ENCODE data around the gene MED17.
A peak's percentile ranks its signal among the peaks of the same experiment; 100 is the strongest.

MED17 gene

DNA sequence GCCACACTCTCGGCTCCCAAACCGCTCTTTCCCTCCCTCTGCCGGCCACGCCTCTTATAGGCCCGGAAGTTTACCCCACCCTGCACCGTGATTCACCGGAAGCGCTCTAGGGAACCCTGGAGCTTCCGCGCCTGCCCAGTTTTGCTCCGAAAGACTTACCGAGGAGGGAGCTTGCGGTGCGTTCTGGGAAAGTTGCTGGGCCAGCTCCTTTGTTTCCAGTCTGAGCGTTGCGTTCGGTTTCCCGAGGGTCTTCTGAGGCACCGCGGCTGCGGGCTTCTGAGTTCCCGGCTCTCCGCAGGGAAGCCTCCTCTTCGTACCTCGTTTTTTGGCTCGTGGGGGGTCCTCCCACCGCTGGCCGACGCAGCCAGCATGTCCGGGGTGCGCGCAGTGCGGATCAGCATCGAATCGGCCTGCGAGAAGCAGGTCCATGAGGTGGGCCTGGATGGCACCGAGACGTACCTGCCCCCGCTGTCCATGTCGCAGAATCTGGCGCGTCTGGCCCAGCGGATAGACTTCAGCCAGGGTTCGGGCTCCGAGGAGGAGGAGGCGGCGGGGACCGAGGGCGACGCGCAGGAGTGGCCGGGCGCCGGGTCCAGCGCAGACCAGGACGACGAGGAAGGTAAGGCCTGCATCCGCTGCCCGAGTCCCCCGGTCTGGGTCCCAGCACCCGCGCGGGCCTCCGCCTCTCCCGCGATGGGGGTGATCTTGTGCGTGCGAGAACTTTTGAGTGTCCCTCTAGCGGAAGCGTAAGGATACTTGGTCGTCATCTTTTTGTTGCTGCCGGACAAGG is at the start of gene MED17:
Gene MED17, plus strand, starts transcription at position 138 of the 790 bp plus-strand sequence. Its CDS starts 232 bp downstream, at position 370.
- DNase-seq: peak; percentile 99

DNA sequence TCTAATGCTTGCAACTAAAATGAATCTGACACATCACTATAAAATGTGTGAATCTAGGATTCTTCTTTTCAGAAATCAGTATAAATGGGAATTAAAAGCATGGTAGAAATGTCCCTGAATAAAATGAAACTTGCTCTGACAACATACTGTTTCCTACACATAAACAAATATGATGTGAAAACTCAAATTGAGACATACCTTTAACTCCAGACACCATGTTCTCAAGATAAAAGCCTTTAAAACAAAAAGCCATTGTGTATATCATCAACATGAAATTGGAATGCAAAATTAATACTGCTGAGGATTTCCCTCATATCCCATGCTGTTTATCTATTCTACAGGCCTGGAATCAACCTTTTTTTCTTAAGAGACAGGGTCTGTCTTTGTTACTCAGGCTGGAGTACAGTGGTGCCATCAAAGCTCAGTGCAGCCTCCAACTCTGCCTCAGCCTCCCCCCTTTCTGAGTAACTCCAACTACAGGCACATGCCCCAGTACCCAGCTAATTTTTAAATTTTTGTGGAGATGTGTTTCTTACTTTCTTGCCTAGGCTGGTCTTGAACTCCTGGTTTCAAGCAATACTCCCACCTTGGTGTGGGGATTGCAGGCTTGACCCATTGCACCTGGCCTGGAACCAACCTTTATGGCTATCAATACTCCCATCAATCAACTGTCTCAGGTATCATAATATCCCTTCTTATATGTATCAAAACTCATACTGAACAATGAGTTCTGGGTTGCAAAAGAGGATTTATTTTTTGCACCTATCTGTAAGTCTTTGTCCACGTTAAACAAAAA is 49.5 kb upstream of the MED17 start:
- no peak for DNase-seq

DNA sequence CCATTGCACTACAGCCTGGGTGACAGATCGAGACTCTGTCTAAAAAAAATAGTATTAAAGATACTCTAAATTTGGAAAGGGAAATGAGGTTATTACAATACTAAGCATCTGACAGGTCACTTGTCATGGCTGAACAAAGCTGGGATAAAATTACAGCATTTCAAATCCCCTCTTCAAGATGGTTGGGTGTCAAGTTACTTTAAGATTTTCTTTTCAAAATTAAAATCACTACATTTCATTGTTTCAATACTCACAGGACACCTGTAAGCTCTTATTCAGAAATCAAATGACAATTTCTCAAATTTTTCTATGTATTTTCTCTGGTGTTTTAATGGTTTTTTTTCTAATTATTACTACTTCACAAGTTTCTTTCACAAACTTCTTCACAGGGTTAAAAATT is 48.5 kb upstream of the MED17 start:
- DNase-seq: peak; percentile 20

GRCh38 chr11:93736129-93736528 is 48.0 kb upstream of the MED17 start:
- DNase-seq: no peak

DNA sequence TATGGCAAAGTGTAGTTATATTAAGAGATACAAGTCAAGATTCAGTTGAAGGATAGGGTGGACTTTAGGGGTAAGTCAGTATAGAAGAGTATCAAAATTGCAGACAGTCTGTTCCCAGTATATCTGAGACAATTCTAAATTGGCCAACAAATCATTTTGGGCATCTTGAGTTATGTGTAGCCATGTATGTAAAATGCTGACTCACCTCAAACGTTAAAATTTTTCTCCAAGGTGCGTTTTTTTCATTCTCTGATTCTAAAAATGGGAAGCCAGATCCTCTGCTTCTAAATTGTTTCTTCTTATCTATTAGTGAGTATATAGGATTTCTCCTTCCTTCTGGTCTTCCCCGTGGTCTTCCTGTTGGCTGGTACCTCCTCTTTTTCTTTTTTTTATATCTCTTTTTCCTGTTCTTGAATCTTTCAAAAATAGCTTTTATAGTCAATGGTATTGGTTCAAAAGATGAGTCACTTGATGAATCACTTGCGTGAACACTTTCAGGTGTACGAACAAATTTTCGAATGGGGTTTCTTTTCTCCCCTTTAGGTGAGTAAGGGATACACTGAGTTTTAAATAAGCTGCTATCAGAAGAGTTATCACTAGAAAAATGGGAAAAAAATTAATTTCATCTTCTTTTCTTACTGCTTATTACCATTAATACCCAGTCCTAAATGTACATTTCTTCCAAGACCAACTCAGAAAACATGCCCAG is 46.0 kb upstream of the MED17 start:
- DNase-seq: peak; percentile 80

DNA sequence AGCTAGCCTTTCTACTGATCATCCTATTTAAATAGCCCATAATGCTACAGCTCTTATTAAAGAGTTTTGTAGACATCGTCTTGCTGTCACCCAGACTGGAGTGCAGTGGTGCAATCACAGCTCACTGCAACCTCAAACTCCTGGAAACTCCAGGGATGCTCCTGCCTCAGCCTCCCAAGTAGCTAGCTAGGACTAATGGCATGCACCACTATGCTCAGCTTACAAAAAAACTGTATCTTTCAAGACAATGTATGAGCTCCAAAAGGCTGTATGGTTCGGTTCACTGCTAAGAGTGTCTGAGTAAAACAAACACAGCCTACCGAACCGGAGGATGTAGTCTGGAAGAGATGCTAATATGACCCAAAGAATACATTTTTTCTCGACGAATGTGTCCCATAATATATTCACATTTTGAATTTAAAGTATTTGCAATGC is 45.4 kb upstream of the MED17 start:
- peak; percentile 79 for DNase-seq

DNA sequence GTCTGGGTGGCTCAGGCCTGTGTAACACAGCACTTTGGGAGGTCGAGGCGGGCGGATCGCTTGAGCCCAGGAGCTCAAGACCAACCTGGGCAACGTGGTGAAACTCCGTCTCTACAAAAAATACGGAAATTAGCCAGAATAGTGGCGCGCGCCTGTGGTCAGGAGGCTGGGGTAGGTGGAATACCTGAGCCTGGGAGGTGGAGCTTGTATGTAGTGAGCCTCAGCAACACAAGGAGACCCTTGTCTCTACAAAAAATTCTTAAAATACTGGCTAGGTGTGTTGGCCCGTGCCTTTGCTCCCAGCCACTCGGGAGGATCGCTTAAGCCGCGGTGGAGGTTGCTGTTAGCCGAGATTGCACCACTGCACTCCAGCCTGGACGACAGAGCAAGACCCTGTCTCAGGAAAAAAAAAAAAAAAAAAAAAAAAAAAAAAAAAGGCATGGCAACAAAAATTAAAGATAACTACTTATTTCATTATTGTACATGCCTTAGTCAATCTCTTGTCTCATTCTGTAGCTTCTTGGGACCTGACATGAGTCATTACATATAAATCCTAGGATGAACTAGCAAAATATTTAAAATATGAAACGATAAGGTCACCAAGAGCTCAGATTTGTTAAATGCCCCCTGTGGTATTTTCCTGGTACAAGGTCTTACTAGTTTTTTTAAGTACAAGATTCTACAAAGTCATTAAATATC is 43.9 kb upstream of the MED17 start:
- DNase-seq: peak; percentile 78

DNA sequence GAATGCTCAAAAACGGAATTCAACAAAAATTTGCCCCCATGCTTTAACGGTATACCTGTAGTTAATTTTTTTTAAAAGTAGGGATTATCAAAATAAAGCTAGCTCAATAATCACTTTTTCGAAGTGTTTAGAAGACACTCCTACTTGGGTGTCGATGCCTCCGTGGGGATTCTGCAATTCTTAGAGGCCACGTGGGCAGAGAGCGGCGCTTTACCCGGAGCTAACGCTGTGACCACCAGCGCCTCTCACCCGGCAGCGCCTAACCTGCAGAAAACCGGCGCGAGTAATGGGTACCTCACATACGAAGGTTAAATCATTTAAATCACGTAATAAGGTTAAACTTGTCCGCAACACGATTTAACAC is 43.4 kb upstream of the MED17 start:
- DNase-seq: peak; percentile 88

DNA sequence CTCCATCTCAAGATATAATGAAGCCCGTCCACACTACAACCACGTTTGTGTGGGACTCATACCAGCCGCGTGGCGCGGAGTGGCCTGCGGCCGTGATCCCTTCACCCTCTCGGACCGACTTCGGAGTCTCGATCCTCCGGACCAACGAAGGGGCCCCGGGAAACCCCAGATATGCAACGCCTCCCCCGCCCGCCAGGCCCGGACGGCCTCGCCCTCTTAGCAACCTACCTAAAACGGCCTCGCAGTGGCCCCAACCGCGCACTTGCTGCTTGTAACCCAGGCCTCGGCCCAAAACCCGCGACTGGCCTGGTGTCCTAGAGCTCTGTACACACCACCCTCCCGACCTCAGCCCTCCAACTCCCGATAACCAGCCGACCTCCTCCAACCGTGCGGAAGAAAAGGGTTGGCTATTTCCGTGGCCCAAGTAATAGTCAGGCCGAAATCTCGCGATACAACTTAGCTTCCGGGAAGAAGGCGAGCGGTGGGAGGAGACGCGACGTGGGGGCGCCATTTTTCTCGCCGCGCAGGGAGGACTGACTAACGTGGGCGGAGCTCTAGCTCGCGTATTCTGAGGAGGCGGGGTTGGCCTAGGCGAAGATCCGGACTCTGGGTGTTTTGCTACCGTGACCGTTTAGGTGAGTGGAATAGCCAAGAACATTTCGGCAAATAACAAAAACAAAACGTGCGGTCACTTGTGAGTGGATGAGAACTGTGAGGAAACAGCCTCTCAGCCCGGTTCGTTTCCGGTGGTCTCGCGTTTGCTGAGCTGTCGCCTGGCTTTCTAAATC is 42.8 kb upstream of the MED17 start, which contains the start of the genes C11orf54 and TAF1D:
Gene C11orf54, plus strand, starts transcription at position 579 of the 788 bp plus-strand sequence. CDS start 5,722 bp downstream, outside the sequence.
Gene TAF1D, minus strand, starts transcription at position 402 of the 788 bp plus-strand sequence. CDS start 2,191 bp downstream, outside the sequence.
- peak; percentile 100 for DNase-seq

GRCh38 chr11:93741882-93742226 is 42.2 kb upstream of the MED17 start:
- DNase-seq: peak; percentile 92

GRCh38 chr11:93743291-93743690 is 40.8 kb upstream of the MED17 start:
- DNase-seq: no peak

- peak; percentile 64 for DNase-seq
Observed at GRCh38 chr11:93744669-93745004, 39.4 kb upstream of the MED17 start.

GRCh38 chr11:93745005-93745755 is 38.9 kb upstream of the MED17 start:
- peak; percentile 80 for DNase-seq

- DNase-seq: peak; percentile 30
Observed at GRCh38 chr11:93746101-93746500, 38.0 kb upstream of the MED17 start.

GRCh38 chr11:93747122-93747521 is 37.0 kb upstream of the MED17 start:
- no peak for DNase-seq

DNA sequence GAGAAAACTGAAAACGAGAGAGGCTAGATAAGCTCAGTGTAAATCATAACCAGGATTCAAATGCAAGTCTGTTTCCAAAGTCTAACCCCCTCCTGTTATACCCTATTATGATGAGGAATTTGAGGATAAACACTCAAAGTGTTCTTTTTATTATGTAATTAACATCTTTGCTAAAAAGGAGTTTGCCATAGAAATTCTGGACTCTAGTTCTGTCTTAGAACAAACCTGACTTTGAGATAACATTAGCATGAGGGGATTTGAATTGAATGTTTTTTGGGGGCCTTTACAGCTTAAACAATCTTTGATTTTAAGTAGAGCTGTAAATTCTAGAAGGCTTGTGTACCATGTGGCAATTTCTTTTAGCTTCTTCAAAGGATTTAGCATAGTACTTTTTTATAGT is 33.1 kb upstream of the MED17 start:
- no peak for DNase-seq

DNA sequence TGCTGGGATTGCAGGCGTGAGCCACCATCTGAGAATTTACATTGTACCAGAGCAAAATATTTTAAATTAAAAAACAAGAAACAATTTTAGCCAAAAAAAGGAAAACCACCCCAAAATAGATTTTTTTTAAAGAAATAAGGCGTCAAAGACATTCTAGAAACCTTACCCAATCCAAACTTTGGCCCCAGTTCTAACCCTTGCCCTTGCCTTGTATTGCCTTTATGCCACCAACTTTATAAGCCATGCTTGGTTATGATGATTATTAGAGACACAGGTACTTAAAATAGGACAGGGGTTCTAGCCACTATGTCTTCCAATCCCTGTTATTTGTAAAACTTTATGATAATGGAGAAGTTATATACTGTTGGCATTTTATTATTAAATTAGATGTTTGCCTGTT is 30.8 kb upstream of the MED17 start:
- no peak for DNase-seq

GRCh38 chr11:93756748-93757147 is 27.3 kb upstream of the MED17 start:
- no peak for DNase-seq

DNA sequence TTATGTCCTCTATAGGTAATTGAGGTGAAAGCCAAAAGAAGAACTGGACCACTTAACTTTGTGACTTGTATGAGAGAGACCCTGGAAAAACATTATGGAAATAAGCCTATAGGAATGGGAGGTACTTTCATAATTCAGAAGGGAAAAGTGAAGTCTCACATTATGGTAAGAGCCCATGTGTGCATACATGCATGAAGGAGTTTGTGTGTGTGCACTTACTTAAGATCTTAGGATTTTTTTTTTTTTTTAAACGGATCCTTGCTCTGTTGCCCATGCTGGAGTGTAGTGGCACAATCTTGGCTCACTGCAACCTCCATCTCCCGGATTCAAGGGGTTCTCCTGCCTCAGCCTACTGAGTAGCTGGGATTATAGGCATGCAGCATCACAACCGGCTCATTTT is 26.8 kb upstream of the MED17 start:
- DNase-seq: no peak

DNA sequence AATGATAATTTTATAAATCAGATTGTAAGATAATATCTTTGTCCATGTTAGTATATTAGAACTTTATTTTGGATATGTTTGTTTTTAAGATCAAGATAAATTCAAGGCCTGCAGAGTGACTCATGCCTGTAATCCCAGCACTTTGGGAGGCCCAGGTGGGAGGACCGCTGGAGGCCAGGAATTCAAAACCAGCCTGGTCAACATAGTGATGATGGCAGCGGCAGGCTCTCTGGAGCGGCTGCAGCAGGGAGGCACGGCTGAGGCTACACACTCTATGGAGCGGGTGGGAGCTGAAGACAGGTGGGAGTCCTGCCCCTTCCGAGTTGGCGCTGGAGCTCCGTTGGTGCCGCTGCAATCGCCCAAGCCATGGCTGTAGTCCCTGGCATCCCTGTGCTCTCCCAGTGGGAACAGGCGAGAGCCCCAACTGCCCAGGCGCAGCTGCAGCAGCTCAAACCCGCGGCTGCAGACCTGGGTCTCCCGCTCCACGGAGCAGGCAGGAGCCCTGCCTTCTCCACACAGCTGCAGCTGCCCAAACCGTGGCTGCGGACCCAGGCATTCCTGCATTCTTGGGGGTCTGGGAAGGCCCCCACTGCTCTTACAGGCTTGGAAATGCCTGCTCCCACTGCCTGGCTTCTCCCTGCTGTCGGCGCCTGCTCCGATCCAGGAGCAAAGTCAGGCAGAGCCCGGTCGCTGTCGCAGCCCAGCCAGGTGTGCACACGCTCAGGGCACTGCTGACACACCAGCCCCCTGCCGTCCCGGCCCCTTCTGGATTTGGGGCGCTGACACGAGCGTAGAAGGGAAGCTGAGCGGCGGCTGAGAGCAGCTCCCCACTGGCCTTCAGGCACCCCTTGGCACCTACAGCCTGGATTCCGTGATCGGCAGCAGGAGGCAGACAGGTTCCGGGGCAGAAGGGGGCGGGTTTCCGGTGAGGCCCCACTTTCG is 25.9 kb upstream of the MED17 start:
- DNase-seq: no peak
